Liver (tissue), 9 donors: Measurements from ENCODE around the gene CCM2L. TPM values are rescaled to one million over a fixed set of nuclear protein-coding genes. Genes with fewer than 3 reads are reported as not detected.

ENCODE experiments used
- DNase-seq: peaks from one replicate; pipeline ENCODE4 v3.0.0-alpha.2; 2017; ENCODE audit warnings: low spot score
- H3K27ac ChIP-seq, 2 donors: one replicate each; pipeline ENCODE4 v1.7.0; 2013; ENCODE audit warnings: inconsistent platforms in 2 of 2, low read length in 2 of 2, control low read depth in 1 of 2, low read depth in 1 of 2, mild to moderate bottlenecking in 1 of 2
- H3K27me3 ChIP-seq, 4 donors: one replicate each; pipeline versions ENCODE4 v1.6.1 to v1.7.0; 2013; ENCODE audit warnings: low read length in 3 of 4, inconsistent platforms in 1 of 4, mild to moderate bottlenecking in 1 of 4, moderate library complexity in 1 of 4; ENCODE audit not compliant: control insufficient read depth in 4 of 4, insufficient read depth in 4 of 4
- H3K36me3 ChIP-seq, 4 donors: one replicate each; pipeline versions ENCODE4 v1.6.1 to v1.7.0; 2013; ENCODE audit warnings: low read length in 3 of 4, mild to moderate bottlenecking in 3 of 4, low read depth in 1 of 4, moderate library complexity in 1 of 4; ENCODE audit not compliant: control insufficient read depth in 4 of 4, insufficient read depth in 3 of 4
- H3K4me1 ChIP-seq, 4 donors: one replicate each; pipeline versions ENCODE4 v1.6.1 to v1.7.0; 2013; ENCODE audit warnings: low read length in 3 of 4, mild to moderate bottlenecking in 3 of 4, moderate library complexity in 1 of 4; ENCODE audit not compliant: control insufficient read depth in 4 of 4, insufficient read depth in 4 of 4
- H3K4me3 ChIP-seq, 3 donors: one replicate each; pipeline versions ENCODE4 v1.6.1 to v1.7.0; 2013; ENCODE audit warnings: low read length in 3 of 3, control low read depth in 1 of 3, low read depth in 1 of 3, mild to moderate bottlenecking in 1 of 3
- H3K9ac ChIP-seq, 2 donors: one replicate each; pipeline ENCODE4 v1.7.0; 2013; ENCODE audit warnings: low read length in 2 of 2, mild to moderate bottlenecking in 2 of 2, moderate library complexity in 2 of 2, control low read depth in 1 of 2, low read depth in 1 of 2
- H3K9me3 ChIP-seq, 4 donors: one replicate each; pipeline versions ENCODE4 v1.6.1 to v1.7.0; 2013; ENCODE audit warnings: low read length in 3 of 4; ENCODE audit not compliant: control insufficient read depth in 4 of 4
- FOXA1 ChIP-seq: IDR thresholded peaks from 2 replicates; pipeline ENCODE4 v1.6.1; 2016; ENCODE audit warnings: antibody characterized with exemption
- FOXA2 ChIP-seq: IDR thresholded peaks from 2 replicates; pipeline ENCODE4 v1.6.1; 2016; ENCODE audit warnings: antibody characterized with exemption
- HNF4A ChIP-seq, 2 donors: conservative IDR thresholded peaks; 2 replicates each; pipeline ENCODE4 v1.6.1; 2016; ENCODE audit warnings: antibody characterized with exemption in 2 of 2, mild to moderate bottlenecking in 2 of 2
- HNF4G ChIP-seq: IDR thresholded peaks from 2 replicates; pipeline ENCODE4 v1.6.1; 2016; ENCODE audit warnings: antibody characterized with exemption
- JUND ChIP-seq, 2 donors: IDR thresholded peaks; 2 replicates each; pipeline ENCODE4 v1.6.1; 2016; ENCODE audit warnings: antibody characterized with exemption in 2 of 2
- RAD21 ChIP-seq, 2 donors: IDR thresholded peaks; 2 replicates each; pipeline ENCODE4 v1.6.1; 2016; ENCODE audit warnings: antibody characterized with exemption in 2 of 2, mild to moderate bottlenecking in 2 of 2
- RXRA ChIP-seq, 2 donors: IDR thresholded peaks; 2 replicates each; pipeline ENCODE4 v1.6.1; 2017 to 2018; ENCODE audit warnings: antibody characterized with exemption in 2 of 2, mild to moderate bottlenecking in 1 of 2
- SP1 ChIP-seq: IDR thresholded peaks from 2 replicates; pipeline ENCODE4 v1.6.1; 2018; ENCODE audit warnings: antibody characterized with exemption, mild to moderate bottlenecking
- TAF1 ChIP-seq: conservative IDR thresholded peaks from 2 replicates; pipeline ENCODE4 v1.6.1; 2016; ENCODE audit warnings: antibody characterized with exemption, mild to moderate bottlenecking
- YY1 ChIP-seq: IDR thresholded peaks from 2 replicates; pipeline ENCODE4 v1.6.1; 2016; ENCODE audit warnings: antibody characterized with exemption, mild to moderate bottlenecking
- WGBS: extraction: QIAGEN DNeasy Blood & Tissue Kit; methylation state at CpG from one replicate; pipeline ENCODE4 v1.1.7; 2013; 5-methylcytosine and 5-hydroxymethylcytosine counted together
- polyA plus RNA-seq, 2 donors: library from polyadenylated mRNA; stranded (reverse) in 1 of 2; unstranded in 1 of 2; fragments of 200-250 nt in 1 of 2; fragments of >200 nt in 1 of 2; fragmentation: Nextera tagmentation in 1 of 2; extraction: Ambion mirVana in 1 of 2; gene quantifications; one replicate each; pipeline versions ENCODE4 v1.2.1 to v1.2.3, GENCODE V29; 2013 to 2015
- total RNA-seq, 2 donors: library from RNA; depleted of rRNA; stranded (reverse); fragments of >200 nt; gene quantifications; one replicate each; pipeline ENCODE4 v1.2.3, GENCODE V29; 2014
- TF ChIP-seq, protein P1 (sequence below): IDR thresholded peaks from 2 replicates; pipeline ENCODE4 v1.6.1; 2016; ENCODE audit warnings: antibody characterized with exemption, mild to moderate bottlenecking
- TF ChIP-seq, protein P2 (sequence below): IDR thresholded peaks from 2 replicates; pipeline ENCODE4 v1.6.1; 2016; ENCODE audit warnings: antibody characterized with exemption
- TF ChIP-seq, protein P3 (sequence below): fragments of 150-350 bp; IDR thresholded peaks from 2 replicates; pipeline ENCODE4 v1.5.1; 2017; ENCODE audit warnings: improper control_type of control experiment, low read depth, low read length; ENCODE audit not compliant: missing input control
- TF ChIP-seq, protein P4 (sequence below): IDR thresholded peaks from 2 replicates; pipeline ENCODE4 v1.6.1; 2016; ENCODE audit warnings: antibody characterized with exemption
- donor health status: healthy.
- donor health status: healthy.
- donor health status: healthy.
- donor health status: healthy.
- donor health status: healthy.

Gene CCM2L
- total and polyA plus RNA-seq, 4 donors = 0.31 to 2.1 (median 1.2) TPM

DNA sequence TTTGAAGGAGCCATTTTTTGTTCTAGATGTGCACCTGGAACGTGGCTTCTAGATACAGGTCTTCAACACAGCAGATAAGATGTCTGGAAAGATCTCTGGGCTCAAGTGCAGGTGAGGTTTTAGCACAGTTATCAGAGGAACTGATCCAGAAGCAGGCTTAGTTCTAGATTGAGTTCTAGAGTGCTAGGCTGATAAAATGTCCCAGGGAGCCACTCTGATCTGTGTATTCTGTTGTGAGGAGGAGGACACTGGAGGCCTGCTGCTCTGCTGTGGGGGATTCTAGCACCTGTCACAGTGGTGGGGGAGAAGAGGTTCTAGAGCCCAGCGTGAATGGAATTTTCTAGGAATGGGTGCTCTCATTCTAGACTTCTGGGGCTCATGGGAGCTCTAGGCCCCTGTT is 12.0 kb upstream of the CCM2L start:
- Histone ChIP-seq H3K9ac (no peak overlapping the region), H3K27me3 (peaks cover 0 to 2% (median 0%) of the 10 kb centered on the region in 4 donors), H3K36me3 (no peaks in the 10 kb centered on the region), H3K9me3 (no peaks in the 10 kb centered on the region), H3K4me1 (peaks cover 0 to 2% (median 0%) of the 10 kb centered on the region in 4 donors), H3K27ac (no peak overlapping the region), H3K4me3 (no peak overlapping the region)
- DNase-seq = no peak
- 63% methylated on average over 2 of the region's 2 CpGs for WGBS
- TF ChIP-seq RXRA (IDR thresholded peaks at IDR 0.05) (no peak), TAF1 (no peak)
- TF ChIP-seq, protein P1, sequence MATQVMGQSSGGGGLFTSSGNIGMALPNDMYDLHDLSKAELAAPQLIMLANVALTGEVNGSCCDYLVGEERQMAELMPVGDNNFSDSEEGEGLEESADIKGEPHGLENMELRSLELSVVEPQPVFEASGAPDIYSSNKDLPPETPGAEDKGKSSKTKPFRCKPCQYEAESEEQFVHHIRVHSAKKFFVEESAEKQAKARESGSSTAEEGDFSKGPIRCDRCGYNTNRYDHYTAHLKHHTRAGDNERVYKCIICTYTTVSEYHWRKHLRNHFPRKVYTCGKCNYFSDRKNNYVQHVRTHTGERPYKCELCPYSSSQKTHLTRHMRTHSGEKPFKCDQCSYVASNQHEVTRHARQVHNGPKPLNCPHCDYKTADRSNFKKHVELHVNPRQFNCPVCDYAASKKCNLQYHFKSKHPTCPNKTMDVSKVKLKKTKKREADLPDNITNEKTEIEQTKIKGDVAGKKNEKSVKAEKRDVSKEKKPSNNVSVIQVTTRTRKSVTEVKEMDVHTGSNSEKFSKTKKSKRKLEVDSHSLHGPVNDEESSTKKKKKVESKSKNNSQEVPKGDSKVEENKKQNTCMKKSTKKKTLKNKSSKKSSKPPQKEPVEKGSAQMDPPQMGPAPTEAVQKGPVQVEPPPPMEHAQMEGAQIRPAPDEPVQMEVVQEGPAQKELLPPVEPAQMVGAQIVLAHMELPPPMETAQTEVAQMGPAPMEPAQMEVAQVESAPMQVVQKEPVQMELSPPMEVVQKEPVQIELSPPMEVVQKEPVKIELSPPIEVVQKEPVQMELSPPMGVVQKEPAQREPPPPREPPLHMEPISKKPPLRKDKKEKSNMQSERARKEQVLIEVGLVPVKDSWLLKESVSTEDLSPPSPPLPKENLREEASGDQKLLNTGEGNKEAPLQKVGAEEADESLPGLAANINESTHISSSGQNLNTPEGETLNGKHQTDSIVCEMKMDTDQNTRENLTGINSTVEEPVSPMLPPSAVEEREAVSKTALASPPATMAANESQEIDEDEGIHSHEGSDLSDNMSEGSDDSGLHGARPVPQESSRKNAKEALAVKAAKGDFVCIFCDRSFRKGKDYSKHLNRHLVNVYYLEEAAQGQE = no peak
- TF ChIP-seq, protein P2, sequence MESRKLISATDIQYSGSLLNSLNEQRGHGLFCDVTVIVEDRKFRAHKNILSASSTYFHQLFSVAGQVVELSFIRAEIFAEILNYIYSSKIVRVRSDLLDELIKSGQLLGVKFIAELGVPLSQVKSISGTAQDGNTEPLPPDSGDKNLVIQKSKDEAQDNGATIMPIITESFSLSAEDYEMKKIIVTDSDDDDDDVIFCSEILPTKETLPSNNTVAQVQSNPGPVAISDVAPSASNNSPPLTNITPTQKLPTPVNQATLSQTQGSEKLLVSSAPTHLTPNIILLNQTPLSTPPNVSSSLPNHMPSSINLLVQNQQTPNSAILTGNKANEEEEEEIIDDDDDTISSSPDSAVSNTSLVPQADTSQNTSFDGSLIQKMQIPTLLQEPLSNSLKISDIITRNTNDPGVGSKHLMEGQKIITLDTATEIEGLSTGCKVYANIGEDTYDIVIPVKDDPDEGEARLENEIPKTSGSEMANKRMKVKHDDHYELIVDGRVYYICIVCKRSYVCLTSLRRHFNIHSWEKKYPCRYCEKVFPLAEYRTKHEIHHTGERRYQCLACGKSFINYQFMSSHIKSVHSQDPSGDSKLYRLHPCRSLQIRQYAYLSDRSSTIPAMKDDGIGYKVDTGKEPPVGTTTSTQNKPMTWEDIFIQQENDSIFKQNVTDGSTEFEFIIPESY = no peak

DNA sequence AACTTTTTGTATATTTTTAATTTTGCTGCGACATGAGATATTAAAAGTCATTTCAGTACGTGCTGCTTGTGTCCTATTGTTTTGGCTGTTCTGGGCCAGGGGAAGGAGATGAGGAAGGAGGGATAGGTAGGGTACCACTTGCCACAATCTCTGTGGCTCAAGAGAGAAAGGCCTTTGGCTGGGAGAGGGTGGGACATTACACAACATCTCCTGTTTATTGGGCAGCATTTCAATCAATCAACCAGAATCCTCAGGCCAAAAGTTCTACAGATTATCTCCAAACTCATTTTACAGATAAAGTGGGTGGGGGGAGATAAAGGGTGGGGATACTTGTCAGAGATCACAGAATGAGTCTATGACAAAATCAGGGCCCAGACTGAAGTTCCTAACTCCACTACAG is 6.9 kb upstream of the CCM2L start:
- Histone ChIP-seq H3K27me3 (no peaks in the 10 kb centered on the region), H3K4me1 (no peaks in the 10 kb centered on the region), H3K9me3 (no peaks in the 10 kb centered on the region), H3K36me3 (no peaks in the 10 kb centered on the region), H3K9ac (no peak overlapping the region), H3K27ac (no peak overlapping the region), H3K4me3 (no peak overlapping the region)
- WGBS = 69% methylated on average over 2 of the region's 2 CpGs
- no peak for DNase-seq
- TF ChIP-seq HNF4G = no peak
- TF ChIP-seq JUND (IDR thresholded peaks at IDR 0.05) = no peak
- TF ChIP-seq SP1 = no peak
- no peak for TF ChIP-seq FOXA1
- no peak for TF ChIP-seq YY1

DNA sequence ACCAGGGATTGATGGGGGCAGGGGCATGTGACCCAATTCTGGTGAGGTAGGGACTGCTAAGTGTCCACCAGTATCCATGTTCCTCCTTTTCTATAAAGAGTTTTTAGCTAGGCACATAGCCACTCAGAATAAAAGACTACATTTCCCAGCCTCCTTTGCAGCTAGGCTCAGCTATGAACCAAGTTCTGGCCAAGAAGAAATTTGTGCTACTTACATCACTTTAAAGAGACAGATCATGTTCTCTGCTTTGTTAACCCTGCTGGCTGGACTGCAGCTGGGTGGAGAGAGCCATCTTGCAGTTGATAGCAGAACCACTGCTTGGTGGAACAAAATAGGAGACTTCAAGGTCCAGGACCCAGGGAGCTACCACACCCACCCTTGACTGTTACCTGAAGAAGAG is 5.3 kb upstream of the CCM2L start:
- H3K27ac ChIP-seq = no peak overlapping the region
- H3K4me1 ChIP-seq = peaks cover 0 to 2% (median 0%) of the 10 kb centered on the region in 4 donors
- no peaks in the 10 kb centered on the region for H3K9me3 ChIP-seq
- H3K27me3 ChIP-seq = no peaks in the 10 kb centered on the region
- DNase-seq = no peak
- H3K36me3 ChIP-seq = no peaks in the 10 kb centered on the region
- no peak for TF ChIP-seq RXRA (IDR thresholded peaks at IDR 0.05)
- TF ChIP-seq RAD21 (IDR thresholded peaks at IDR 0.05) = no peak
- TF ChIP-seq YY1 = no peak
- TF ChIP-seq, protein P1 = no peak
- TF ChIP-seq SP1 = no peak
- no peak for TF ChIP-seq FOXA1
- TF ChIP-seq FOXA2 = no peak
- TF ChIP-seq, protein P3, sequence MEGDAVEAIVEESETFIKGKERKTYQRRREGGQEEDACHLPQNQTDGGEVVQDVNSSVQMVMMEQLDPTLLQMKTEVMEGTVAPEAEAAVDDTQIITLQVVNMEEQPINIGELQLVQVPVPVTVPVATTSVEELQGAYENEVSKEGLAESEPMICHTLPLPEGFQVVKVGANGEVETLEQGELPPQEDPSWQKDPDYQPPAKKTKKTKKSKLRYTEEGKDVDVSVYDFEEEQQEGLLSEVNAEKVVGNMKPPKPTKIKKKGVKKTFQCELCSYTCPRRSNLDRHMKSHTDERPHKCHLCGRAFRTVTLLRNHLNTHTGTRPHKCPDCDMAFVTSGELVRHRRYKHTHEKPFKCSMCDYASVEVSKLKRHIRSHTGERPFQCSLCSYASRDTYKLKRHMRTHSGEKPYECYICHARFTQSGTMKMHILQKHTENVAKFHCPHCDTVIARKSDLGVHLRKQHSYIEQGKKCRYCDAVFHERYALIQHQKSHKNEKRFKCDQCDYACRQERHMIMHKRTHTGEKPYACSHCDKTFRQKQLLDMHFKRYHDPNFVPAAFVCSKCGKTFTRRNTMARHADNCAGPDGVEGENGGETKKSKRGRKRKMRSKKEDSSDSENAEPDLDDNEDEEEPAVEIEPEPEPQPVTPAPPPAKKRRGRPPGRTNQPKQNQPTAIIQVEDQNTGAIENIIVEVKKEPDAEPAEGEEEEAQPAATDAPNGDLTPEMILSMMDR = no peak
- no peak for TF ChIP-seq JUND (IDR thresholded peaks at IDR 0.05)
- TF ChIP-seq HNF4G = no peak
- TF ChIP-seq, protein P4, sequence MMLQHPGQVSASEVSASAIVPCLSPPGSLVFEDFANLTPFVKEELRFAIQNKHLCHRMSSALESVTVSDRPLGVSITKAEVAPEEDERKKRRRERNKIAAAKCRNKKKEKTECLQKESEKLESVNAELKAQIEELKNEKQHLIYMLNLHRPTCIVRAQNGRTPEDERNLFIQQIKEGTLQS = no peak
- TF ChIP-seq HNF4A (conservative IDR thresholded peaks at IDR 0.05) = no peak
- TF ChIP-seq TAF1 = no peak
- no peak overlapping the region for H3K4me3 ChIP-seq
- H3K9ac ChIP-seq = no peak overlapping the region
